Measurements from ENCODE around the gene PSMA2.

DNA sequence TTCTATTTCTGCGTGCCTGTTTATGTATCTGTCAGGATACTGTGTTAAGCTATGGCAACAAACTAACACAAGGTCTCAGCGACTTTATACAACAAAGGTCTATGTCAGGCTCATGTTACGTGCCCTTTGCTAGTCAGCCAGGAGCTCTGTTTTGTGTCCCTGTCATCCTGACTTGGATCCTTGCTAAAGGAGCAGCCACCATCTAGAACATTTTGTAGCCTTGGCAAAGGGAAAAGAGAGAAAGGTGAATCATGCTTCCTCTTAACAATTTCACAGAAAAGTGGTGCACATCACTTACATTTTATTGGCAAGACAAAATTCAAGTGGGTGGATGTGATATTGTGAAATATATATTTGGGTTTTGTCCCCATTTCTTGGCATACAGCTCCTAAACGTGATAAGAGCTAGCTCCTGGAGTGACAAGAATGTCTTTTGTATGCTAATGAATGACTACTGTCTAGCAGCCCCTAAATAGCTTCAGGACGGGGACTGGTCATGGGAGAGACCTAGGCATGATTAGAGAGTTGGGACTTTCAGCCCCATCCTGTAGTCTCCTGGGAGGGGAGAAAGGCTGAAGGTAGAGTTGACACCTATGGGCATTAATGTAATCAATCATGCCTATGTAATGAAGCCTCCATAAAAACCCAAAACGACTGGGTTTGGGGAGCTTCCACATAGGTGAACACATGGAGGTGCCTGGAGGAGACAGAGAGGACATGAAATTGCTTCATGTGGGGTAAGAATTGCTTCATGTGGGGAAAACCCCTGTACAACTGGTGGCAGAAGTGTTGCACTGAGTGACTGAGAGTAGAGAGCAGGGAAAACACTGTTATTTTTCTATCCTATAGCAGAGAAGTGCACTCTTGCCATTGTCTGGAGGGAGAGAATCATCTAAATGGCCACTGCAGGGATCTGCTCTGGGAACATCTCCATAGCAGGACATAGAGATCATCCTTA, 33.2 kb upstream of the PSMA2 start:
- TF ChIP-seq CEBPB (IDR thresholded peaks at IDR 0.05; ENCODE audit: low read depth) (no peak), JUND (IDR thresholded peaks at IDR 0.05) (no peak), SP1 (IDR thresholded peaks at IDR 0.05; ENCODE audit: low read depth) (no peak)
- TF ChIP-seq, protein P1, sequence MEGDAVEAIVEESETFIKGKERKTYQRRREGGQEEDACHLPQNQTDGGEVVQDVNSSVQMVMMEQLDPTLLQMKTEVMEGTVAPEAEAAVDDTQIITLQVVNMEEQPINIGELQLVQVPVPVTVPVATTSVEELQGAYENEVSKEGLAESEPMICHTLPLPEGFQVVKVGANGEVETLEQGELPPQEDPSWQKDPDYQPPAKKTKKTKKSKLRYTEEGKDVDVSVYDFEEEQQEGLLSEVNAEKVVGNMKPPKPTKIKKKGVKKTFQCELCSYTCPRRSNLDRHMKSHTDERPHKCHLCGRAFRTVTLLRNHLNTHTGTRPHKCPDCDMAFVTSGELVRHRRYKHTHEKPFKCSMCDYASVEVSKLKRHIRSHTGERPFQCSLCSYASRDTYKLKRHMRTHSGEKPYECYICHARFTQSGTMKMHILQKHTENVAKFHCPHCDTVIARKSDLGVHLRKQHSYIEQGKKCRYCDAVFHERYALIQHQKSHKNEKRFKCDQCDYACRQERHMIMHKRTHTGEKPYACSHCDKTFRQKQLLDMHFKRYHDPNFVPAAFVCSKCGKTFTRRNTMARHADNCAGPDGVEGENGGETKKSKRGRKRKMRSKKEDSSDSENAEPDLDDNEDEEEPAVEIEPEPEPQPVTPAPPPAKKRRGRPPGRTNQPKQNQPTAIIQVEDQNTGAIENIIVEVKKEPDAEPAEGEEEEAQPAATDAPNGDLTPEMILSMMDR (IDR thresholded peaks at IDR 0.05 in 2 of 3, conservative IDR thresholded peaks at IDR 0.05 in 1 of 3; ENCODE audit: borderline replicate concordance in 1 of 3, insufficient read depth in 1 of 3, low read depth in 2 of 3, low read length in 2 of 3), result no peak
- TF ChIP-seq, protein P2, sequence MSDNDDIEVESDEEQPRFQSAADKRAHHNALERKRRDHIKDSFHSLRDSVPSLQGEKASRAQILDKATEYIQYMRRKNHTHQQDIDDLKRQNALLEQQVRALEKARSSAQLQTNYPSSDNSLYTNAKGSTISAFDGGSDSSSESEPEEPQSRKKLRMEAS (IDR thresholded peaks at IDR 0.05), result no peak
